Calu3 (cell line): Measurements from ENCODE around the gene RIMKLA. TPM values are rescaled to one million over a fixed set of nuclear protein-coding genes. Genes with fewer than 3 reads are reported as not detected.

ENCODE experiments used
- BruUV-seq: library from RNA; stranded (reverse); fragments of 400-500 nt; replicated peaks from 2 replicates; lab custom pipeline; 2021; lab: Mats Ljungman, UMichigan
- CTCF ChIA-PET: fragments of 300-600 bp; sonication (Branson Sonifier 250); formaldehyde crosslinking; loops from one replicate; lab custom pipeline; 2022; ENCODE audit warnings: antibody characterized with exemption; lab: Charles Lee
- DNase-seq: peaks from one replicate; pipeline ENCODE4 v3.0.0; 2022
- H3K27ac Mint-ChIP-seq: one replicate; pipeline ENCODE4 v1.8.0; 2022; ENCODE audit warnings: mixed read lengths; ENCODE audit not compliant: unreplicated experiment
- H3K27me3 Mint-ChIP-seq: one replicate; pipeline ENCODE4 v1.8.0; 2022; ENCODE audit warnings: mixed read lengths; ENCODE audit not compliant: unreplicated experiment
- H3K36me3 Mint-ChIP-seq: one replicate; pipeline ENCODE4 v1.8.0; 2022; ENCODE audit warnings: mild to moderate bottlenecking, moderate library complexity, mixed read lengths; ENCODE audit not compliant: insufficient read depth, unreplicated experiment
- H3K4me1 Mint-ChIP-seq: one replicate; pipeline ENCODE4 v1.8.0; 2022; ENCODE audit warnings: mild to moderate bottlenecking, low read depth, mixed read lengths; ENCODE audit not compliant: unreplicated experiment
- H3K4me3 Mint-ChIP-seq: one replicate; pipeline ENCODE4 v1.8.0; 2022; ENCODE audit warnings: mild to moderate bottlenecking, low read depth, moderate library complexity, mixed read lengths; ENCODE audit not compliant: unreplicated experiment
- H3K9me3 Mint-ChIP-seq: one replicate; pipeline ENCODE4 v1.8.0; 2022; ENCODE audit warnings: low read depth, mixed read lengths; ENCODE audit not compliant: unreplicated experiment
- CTCF ChIP-seq: fragments of 200-600 bp; IDR thresholded peaks from one replicate; pipeline ENCODE4 v1.8.0; 2022; ENCODE audit warnings: antibody characterized with exemption; ENCODE audit not compliant: unreplicated experiment
- intact Hi-C: fragments of 100-400 bp; cut with micrococcal nuclease; formaldehyde crosslinking; loops from one replicate; pipeline ENCODE4 v1.10.0; 2022; ENCODE audit not compliant: unreplicated experiment
- total RNA-seq: library from RNA; stranded (reverse); gene quantifications from 2 replicates; pipeline ENCODE4 v1.2.3, GENCODE V29; 2022

The RIMKLA gene
- total RNA-seq, 1 experiment from 2014 or later, result 1.3 TPM

DNA sequence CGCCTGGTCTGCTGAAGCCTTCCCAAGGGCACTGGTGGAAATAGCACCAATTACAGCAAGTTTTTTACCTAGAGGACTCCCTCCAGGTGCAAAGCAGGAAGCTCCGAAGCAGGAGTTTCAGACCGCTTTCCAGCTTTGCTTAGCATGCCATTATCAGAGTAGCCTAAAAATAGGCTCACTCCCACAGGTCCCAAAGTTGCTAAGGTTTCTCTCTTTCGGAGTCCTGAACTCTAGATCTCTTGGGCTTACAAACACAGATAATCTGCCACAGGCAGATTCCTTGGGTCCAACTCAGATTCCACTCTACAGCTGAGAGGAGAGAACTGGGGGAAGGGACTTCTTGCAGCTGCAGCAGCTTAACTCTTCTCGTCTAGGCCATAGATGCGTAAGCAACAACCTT is 52.8 kb downstream of the RIMKLA start:
- CTCF ChIA-PET, result interaction anchor here (0.7 kb wide), 1 partner anchor 9 kb away, joined by 4 read pairs; no protein-coding TSS in a partner anchor
- Mint-ChIP-seq H3K27ac (no peak overlapping the region), H3K36me3 (no peaks in the 10 kb centered on the region), H3K4me3 (no peak overlapping the region), H3K4me1 (no peaks in the 10 kb centered on the region), H3K9me3 (no peaks in the 10 kb centered on the region), H3K27me3 (no peaks in the 10 kb centered on the region)
- no peak for TF ChIP-seq CTCF
- BruUV-seq, result no TSS peak
- no peak for DNase-seq
- intact Hi-C loops, result no loop called here

DNA sequence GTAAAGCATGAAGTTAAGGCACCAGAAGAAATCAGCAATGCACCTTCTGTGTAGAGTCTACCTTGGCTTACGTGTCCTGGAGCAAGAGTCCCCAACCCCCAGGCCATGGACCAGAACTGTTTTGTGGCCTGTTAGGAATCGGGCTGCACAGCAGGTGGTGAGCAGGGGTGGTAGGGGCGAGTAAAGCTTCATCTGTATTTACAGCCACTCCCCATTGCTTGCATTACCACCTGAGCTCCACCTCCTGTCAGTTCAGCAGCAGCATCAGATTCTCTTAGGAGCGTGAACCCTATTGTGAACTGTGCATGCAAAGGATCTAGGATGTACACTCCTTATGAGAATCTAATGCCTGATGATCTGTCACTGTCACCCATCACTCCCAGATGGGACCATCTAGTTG is 53.7 kb downstream of the RIMKLA start:
- TF ChIP-seq CTCF, result no peak
- intact Hi-C loops, result no loop called here
- no peaks in the 10 kb centered on the region for H3K36me3 Mint-ChIP-seq
- BruUV-seq, result no TSS peak
- no peaks in the 10 kb centered on the region for H3K4me1 Mint-ChIP-seq
- H3K27ac Mint-ChIP-seq, result no peak overlapping the region
- no peak for DNase-seq
- no peaks in the 10 kb centered on the region for H3K9me3 Mint-ChIP-seq
- H3K27me3 Mint-ChIP-seq, result no peaks in the 10 kb centered on the region
- CTCF ChIA-PET, result no interaction called here
- no peak overlapping the region for H3K4me3 Mint-ChIP-seq

DNA sequence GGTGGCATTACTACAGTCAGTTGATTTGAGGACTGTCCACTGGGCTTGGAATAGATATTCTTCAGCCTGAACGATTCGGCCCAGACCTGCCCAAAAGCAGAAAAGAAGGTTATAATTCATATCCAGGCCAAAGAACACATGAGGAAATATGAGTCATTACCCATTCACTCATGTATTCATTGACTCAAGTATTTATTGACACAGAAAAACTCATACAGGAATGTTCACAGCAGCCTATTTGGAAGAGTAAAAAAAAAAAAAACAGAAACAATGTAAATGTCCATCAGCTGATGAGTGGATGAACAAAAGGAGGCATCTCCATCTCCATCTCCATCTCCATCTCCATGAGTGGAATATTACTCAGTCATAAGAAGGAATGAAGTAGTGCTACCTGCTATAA is 59.3 kb downstream of the RIMKLA start:
- no TSS peak for BruUV-seq
- no peak overlapping the region for H3K27ac Mint-ChIP-seq

DNA sequence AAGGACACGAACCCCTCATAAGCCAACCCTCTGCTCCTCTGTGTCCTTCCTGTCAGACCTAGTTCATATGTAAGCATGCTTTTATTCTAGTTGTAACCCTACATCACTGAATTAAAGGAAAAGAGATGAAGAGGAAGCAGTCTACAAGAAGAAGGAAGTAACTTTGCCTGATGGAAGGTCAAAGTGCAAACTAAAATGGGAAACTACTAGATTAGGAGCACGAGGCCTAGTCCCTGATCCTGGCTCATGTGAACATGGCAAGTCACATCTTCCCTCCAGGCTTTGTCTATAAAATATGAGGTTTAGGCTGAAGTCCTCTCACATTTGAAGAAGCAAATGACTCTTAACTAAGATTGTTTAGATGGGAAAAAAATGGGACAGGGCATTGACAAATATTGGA is 62.1 kb downstream of the RIMKLA start:
- TF ChIP-seq CTCF, result no peak
- DNase-seq, result no peak
- Mint-ChIP-seq H3K9me3 (no peaks in the 10 kb centered on the region), H3K4me1 (peaks cover 10% of the 10 kb centered on the region), H3K4me3 (no peak overlapping the region), H3K27me3 (no peaks in the 10 kb centered on the region), H3K36me3 (no peaks in the 10 kb centered on the region), H3K27ac (no peak overlapping the region)
- BruUV-seq, result no TSS peak
- intact Hi-C loops, result no loop called here
- CTCF ChIA-PET, result no interaction called here

More for the DNA sequence above, 59.3 kb downstream of the RIMKLA start:
- H3K9me3 Mint-ChIP-seq, result no peaks in the 10 kb centered on the region
- no peak for TF ChIP-seq CTCF
- H3K36me3 Mint-ChIP-seq, result no peaks in the 10 kb centered on the region
- CTCF ChIA-PET, result no interaction called here
- DNase-seq, result no peak
- H3K4me1 Mint-ChIP-seq, result peaks cover 10% of the 10 kb centered on the region
- H3K27me3 Mint-ChIP-seq, result no peaks in the 10 kb centered on the region
- no peak overlapping the region for H3K4me3 Mint-ChIP-seq
- intact Hi-C loops, result no loop called here

DNA sequence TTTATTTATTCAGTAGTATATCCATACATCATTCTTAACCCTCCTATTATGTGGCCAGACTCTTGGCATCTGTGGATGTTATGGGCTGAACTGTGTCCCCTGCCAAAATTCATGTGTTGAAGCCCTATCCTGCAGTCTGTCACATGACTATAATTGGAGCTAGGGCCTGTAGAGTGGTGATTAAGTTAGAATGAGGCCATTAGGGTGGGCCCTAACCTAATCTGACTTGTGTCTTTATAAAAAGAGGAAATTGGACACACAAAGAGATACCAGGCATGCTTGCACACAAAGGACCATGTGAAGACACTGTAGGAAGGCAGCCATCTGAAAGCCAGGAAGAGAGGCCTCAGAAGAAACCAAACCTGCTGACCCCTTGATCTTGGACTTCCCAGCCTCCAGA is 68.7 kb downstream of the RIMKLA start:
- Mint-ChIP-seq H3K36me3 (no peaks in the 10 kb centered on the region), H3K4me3 (no peak overlapping the region), H3K27ac (no peak overlapping the region), H3K27me3 (no peaks in the 10 kb centered on the region), H3K4me1 (no peaks in the 10 kb centered on the region), H3K9me3 (no peaks in the 10 kb centered on the region)
- CTCF ChIA-PET, result no interaction called here
- TF ChIP-seq CTCF, result no peak
- DNase-seq, result no peak
- no TSS peak for BruUV-seq
- intact Hi-C loops, result no loop called here
